ENCODE measurements around the gene CEACAM20.
"Not testable (repeated sequence)": the region's sequence is repeated elsewhere in the genome, so short reads cannot be mapped to it uniquely, and the experiment has no call there.

The CEACAM20 gene

DNA sequence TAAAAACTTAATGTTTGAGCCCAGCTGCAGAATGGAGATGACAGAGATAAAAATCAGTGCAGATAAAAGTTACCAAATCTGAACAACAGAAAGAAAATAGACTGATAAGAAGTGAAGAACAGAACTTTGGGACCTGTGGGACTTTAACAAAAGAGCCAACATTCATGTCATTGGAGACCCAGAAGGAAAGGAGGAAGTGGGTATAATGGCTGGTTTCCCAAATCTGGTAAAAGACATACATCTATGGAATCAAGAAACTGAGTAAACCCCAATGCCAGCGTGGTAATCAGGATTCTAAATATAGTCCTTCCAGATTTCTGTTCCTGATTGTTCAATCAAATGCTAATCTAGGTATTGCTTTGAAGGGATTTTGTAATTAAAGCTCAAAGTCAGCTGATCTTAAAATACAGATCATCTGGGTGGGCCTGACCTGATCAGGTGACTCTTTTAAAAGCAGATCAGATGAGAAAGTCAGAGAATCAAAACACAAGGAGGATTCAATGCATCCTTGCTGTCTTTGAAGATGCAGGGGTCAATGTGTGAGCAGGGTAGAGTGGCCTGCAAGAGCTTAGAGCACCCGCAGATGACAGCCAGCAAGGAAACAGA, 25.3 kb upstream of the CEACAM20 start:
- H3K4me3 Mint-ChIP-seq, result no peak overlapping the region
- peaks cover 5% of the 10 kb centered on the region for H3K9me3 Mint-ChIP-seq
- H3K27ac Mint-ChIP-seq, result peak overlapping the region; percentile 20
- H3K36me3 Mint-ChIP-seq, result no peaks in the 10 kb centered on the region
- peaks cover 8% of the 10 kb centered on the region for H3K27me3 Mint-ChIP-seq
- H3K4me1 Mint-ChIP-seq, result no peaks in the 10 kb centered on the region

DNA sequence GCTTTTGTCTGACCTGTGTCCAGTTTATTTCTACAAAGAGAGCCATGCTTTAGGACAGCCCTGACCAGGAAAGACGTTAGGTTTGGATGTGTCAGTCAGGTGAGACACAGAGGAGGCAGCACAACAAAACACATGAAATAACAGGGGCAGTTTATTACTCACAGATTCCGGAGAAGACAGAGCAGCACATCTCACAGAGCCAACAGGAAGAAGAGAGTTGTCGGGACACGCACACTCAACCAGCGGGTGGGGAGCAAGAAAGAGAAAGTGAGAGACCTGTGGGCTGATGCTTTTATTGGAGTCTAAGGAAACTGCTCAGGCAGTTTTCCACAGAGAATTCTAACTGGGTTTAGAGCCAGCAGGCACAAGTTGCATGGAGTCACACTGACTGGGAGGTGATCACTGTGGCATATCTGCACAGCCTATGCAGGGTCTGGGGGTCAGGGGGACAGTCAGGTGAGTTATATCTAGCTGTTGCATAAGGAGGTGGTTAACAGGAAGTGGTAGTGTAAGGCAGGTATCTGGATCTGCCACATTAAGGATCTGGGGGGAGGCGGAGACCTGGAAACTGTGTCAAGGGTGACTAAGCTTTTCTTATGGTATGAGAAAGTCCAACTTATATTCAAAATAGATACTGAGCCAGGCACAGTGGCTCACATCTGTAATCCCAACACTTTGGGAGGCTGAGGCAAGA, 24.1 kb upstream of the CEACAM20 start:
- H3K9me3 Mint-ChIP-seq, result peaks cover 5% of the 10 kb centered on the region

DNA sequence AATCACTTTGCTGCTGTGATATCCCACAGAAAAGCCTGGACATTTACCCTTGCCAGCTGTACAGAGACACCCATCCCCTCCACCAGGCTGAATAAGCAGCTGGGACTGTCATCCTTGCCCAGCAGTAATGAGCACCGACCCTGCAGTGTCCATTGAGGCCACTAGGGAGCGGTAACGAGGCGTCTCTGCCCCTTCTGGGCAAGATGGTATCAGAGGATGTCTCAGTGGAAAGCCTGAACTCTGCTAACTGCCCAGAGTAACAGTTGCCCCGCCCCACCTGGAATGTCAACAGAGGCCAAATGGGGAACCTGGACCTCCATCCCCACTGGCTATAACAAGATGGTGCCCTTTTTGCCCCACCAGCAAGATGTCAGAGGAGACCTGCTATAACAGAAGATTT, 22.8 kb upstream of the CEACAM20 start:
- Mint-ChIP-seq H3K27ac (no peak overlapping the region), H3K4me1 (no peaks in the 10 kb centered on the region), H3K9me3 (peaks cover 11% of the 10 kb centered on the region), H3K27me3 (peaks cover 12% of the 10 kb centered on the region), H3K4me3 (no peak overlapping the region), H3K36me3 (no peaks in the 10 kb centered on the region)

More for the DNA sequence above, 24.1 kb upstream of the CEACAM20 start:
- Mint-ChIP-seq H3K27ac (no peak overlapping the region), H3K4me3 (no peak overlapping the region), H3K27me3 (peaks cover 11% of the 10 kb centered on the region), H3K4me1 (no peaks in the 10 kb centered on the region), H3K36me3 (no peaks in the 10 kb centered on the region)

DNA sequence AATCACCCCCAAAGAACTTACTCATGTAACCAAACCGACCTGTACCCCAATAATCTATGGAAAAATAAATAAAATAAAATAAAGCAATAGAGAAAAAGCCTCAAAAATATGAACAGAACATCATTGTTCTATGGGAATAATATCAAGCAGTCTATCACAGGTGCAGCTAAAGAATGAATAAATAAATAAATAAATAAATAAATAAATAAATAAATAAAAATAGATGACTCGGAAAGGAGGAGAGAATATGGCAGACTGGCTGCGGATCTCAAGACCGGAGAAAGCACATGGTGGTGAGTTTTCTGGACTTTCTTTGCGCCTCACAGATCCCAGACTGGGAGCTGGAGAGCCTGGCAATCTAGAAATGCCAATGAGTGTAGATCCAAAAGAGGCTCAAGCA, 22.4 kb upstream of the CEACAM20 start:
- Mint-ChIP-seq H3K27ac (no peak overlapping the region), H3K36me3 (no peaks in the 10 kb centered on the region), H3K4me3 (no peak overlapping the region), H3K9me3 (peaks cover 11% of the 10 kb centered on the region), H3K4me1 (no peaks in the 10 kb centered on the region), H3K27me3 (peaks cover 12% of the 10 kb centered on the region)

DNA sequence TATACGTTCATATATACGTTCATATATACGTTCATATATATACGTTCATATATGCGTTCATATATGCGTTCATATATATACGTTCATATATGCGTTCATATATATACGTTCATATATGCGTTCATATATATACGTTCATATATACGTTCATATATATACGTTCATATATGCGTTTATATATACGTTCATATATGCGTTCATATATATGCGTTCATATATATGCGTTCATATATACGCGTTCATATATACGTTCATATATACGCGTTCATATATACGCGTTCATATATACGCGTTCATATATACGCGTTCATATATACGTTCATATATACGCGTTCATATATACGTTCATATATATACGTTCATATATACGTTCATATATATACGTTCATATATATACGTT, 21.5 kb upstream of the CEACAM20 start:
- not testable (repeated sequence) for H3K36me3 Mint-ChIP-seq, H3K4me1 Mint-ChIP-seq, H3K27ac Mint-ChIP-seq, H3K4me3 Mint-ChIP-seq
- peaks cover 12% of the 10 kb centered on the region for H3K27me3 Mint-ChIP-seq
- peaks cover 11% of the 10 kb centered on the region for H3K9me3 Mint-ChIP-seq

- Mint-ChIP-seq H3K27me3 (peaks cover 12% of the 10 kb centered on the region), H3K4me3 (no peak overlapping the region), H3K27ac (no peak overlapping the region), H3K9me3 (peaks cover 11% of the 10 kb centered on the region), H3K36me3 (no peaks in the 10 kb centered on the region), H3K4me1 (no peaks in the 10 kb centered on the region)
Measured at GRCh38 chr19:44549507-44549906, 20.0 kb upstream of the CEACAM20 start.

GRCh38 chr19:44548736-44549135, 19.3 kb upstream of the CEACAM20 start:
- H3K9me3 Mint-ChIP-seq, result peaks cover 11% of the 10 kb centered on the region
- H3K4me3 Mint-ChIP-seq, result no peak overlapping the region
- H3K36me3 Mint-ChIP-seq, result no peaks in the 10 kb centered on the region
- peaks cover 14% of the 10 kb centered on the region for H3K27me3 Mint-ChIP-seq
- H3K4me1 Mint-ChIP-seq, result no peaks in the 10 kb centered on the region
- H3K27ac Mint-ChIP-seq, result no peak overlapping the region

DNA sequence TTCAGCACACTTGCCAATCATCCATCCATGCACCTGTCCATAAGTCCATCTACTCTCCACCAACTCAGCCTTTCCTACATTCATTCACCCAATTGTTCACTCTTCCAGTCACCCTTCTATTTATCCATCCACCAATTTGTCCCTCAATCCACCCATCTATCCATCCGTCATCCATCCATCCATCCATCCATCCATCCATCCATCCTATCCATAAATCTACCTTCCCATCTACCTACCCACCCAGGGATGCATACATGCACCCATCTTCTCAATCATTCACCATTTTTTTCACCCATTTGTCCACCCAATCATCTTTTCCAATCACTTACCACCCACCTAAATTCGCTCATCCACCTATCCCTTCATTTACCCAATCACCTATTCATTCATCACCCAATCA, 14.6 kb upstream of the CEACAM20 start:
- H3K4me1 Mint-ChIP-seq, result no peaks in the 10 kb centered on the region
- peaks cover 10% of the 10 kb centered on the region for H3K9me3 Mint-ChIP-seq
- H3K36me3 Mint-ChIP-seq, result peaks cover 2% of the 10 kb centered on the region
- H3K4me3 Mint-ChIP-seq, result no peak overlapping the region
- H3K27me3 Mint-ChIP-seq, result peaks cover 24% of the 10 kb centered on the region
- H3K27ac Mint-ChIP-seq, result no peak overlapping the region

DNA sequence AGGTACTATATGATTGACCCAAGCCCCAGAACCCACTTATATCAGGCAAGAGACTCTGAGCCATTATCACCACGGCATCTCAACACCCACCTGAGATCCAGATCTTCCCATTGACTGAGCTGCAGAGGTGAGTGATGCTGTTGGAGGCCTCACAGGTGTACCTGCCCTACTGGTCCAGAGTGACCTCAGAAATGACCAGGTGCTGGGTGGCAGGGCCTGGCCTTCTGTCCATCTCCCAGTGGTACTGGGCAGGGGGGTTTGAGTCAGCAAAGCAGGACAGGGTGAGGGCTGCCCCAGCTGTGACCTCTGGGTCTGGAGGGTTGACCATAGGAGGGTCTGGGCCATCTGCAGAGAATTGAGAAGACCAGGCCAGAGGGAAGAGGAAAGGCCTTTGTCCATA, 13.2 kb upstream of the CEACAM20 start:
- Mint-ChIP-seq H3K9me3 (peaks cover 4% of the 10 kb centered on the region), H3K27ac (no peak overlapping the region), H3K36me3 (peaks cover 2% of the 10 kb centered on the region), H3K4me1 (no peaks in the 10 kb centered on the region), H3K4me3 (no peak overlapping the region), H3K27me3 (peaks cover 23% of the 10 kb centered on the region)

DNA sequence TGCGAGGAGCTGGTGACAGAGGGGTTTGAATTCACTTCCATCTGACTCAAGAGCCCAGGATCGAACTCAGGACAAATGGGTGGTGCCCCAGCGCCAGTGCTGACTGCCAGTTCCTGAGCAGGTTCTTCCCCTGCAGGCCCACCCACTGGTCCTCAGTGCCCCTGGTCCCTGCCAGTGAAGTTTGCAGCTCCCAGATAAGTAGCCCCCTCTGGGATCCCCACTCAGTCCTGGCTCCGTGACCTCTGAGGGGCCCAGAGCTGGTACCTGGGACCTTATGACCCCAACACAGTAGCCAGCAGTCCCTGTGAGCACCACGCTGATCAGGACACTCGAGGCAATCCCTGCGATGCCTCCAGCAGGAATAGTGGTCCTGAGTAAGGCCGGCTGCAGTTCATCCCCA, 11.3 kb upstream of the CEACAM20 start:
- Mint-ChIP-seq H3K27ac (no peak overlapping the region), H3K27me3 (peaks cover 23% of the 10 kb centered on the region), H3K9me3 (peaks cover 4% of the 10 kb centered on the region)

DNA sequence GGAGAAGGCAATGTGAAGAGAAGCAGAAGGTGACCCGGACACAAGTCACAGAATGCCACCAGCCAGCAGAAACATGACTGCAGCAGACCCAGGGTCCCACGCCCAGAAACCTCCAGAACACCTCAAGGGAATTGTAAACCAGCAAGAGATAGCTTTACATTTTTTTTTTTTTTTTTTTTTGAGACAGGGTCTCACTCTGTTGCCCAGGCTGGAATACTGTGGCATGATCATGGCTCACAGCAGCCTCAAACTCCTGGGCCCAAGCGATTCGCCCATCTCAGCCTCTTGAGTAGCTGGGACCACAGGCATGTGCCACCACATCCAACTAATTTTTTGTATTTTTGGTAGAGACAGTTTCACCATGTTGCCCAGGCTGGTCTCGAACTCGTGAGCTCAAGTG, 10.5 kb upstream of the CEACAM20 start:
- Mint-ChIP-seq H3K9me3 (peaks cover 9% of the 10 kb centered on the region), H3K4me1 (no peaks in the 10 kb centered on the region), H3K27ac (no peak overlapping the region), H3K36me3 (peaks cover 2% of the 10 kb centered on the region), H3K4me3 (no peak overlapping the region), H3K27me3 (peaks cover 23% of the 10 kb centered on the region)

More for the DNA sequence above, 11.3 kb upstream of the CEACAM20 start:
- Mint-ChIP-seq H3K36me3 (peaks cover 2% of the 10 kb centered on the region), H3K4me3 (no peak overlapping the region), H3K4me1 (no peaks in the 10 kb centered on the region)

DNA sequence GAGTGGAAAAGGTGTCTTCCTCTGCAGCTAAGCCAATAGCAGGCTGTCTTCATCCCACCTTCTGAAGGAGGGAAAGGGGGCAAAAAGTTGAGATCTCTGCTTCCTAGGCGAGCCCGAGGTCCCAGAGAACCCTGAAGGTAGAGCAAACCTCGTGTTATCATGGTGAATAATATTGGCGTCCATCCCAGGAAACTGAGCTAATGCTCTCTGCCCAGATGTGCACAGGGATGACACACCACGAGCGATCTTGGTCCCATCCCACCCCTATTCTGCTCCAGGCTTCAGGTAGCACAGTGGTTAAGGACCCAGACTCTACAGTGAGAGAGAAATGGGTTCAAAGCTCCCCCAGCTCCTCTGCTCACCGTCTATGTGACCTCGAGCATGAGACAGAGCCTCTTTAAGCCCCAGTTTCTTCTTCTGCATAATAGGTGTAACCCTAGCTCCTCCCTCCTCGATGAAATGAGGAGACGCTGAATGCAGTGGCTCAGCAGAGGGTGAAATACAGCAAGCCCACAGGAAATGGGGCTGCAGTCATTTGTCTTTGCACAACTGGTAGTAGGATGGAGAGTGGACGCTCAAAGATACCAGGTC, 9.9 kb upstream of the CEACAM20 start:
- peaks cover 10% of the 10 kb centered on the region for H3K9me3 Mint-ChIP-seq
- no peaks in the 10 kb centered on the region for H3K4me1 Mint-ChIP-seq
- no peak overlapping the region for H3K27ac Mint-ChIP-seq
- no peak overlapping the region for H3K4me3 Mint-ChIP-seq
- H3K27me3 Mint-ChIP-seq, result peaks cover 21% of the 10 kb centered on the region
- H3K36me3 Mint-ChIP-seq, result peaks cover 2% of the 10 kb centered on the region

DNA sequence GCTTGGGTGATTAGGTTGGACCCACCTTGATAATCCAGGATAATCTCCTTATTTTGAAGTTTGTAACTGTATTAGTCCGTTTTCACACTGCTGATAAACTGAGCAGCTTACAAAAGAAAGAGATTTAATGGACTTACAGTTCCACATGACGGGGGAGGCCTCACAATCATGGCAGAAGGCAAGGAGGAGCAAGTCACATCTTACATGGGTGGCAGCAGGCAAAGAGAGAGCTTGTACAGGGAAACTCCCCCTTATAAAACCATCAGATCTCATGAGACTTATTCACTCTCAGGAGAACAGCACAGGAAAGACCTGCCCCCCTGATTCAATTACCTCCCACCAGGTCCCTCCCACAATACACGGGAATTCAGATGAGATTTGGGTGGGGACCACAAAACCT, 5.9 kb upstream of the CEACAM20 start:
- not testable (repeated sequence) for H3K4me3 Mint-ChIP-seq, H3K36me3 Mint-ChIP-seq, H3K9me3 Mint-ChIP-seq, H3K27ac Mint-ChIP-seq, H3K4me1 Mint-ChIP-seq
- peaks cover 14% of the 10 kb centered on the region for H3K27me3 Mint-ChIP-seq

DNA sequence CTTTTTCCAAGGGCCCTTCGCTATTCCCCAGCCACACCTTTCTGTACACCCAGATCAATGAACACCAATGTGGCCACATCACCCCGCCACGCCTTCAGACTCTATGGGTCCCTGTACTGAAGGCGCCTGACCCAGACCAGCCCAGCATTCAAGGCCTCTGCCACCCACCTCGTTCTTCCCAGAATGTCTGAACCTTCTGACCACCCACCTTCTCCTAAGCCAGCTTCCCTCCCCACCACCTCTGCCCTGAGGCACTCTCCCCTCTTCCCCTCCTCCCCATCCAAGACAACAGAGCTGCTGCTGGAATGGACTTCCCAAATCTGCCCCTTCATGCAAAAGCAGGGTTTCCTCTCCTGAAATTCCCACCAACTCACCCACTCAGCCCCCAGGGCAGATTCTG, 3.3 kb upstream of the CEACAM20 start:
- Mint-ChIP-seq H3K9me3 (peaks cover 6% of the 10 kb centered on the region), H3K36me3 (no peaks in the 10 kb centered on the region), H3K27me3 (peaks cover 11% of the 10 kb centered on the region), H3K4me1 (no peaks in the 10 kb centered on the region), H3K4me3 (no peak overlapping the region), H3K27ac (no peak overlapping the region)

DNA sequence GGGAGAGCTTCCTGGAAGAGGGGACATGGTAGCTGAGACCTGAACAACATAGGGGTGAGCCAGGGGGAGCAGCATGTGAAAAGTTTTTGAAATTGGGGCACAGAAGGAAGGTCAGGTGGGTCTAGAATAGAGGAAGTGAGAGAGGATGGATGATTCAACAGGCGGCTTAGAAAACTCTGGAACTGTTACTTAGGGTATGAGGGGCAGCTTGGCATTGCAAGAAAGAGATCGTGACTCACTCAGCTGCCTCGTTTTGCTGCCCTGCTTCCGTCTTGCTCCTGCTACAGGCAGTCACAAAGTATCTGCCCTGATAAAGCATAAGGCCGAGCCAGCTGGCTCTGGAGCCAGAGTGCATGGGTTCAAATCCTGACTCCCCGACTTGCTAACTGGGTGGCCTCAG, 1.3 kb upstream of the CEACAM20 start:
- Mint-ChIP-seq H3K36me3 (no peaks in the 10 kb centered on the region), H3K27me3 (peaks cover 12% of the 10 kb centered on the region), H3K27ac (no peak overlapping the region), H3K4me1 (no peaks in the 10 kb centered on the region), H3K9me3 (peaks cover 6% of the 10 kb centered on the region), H3K4me3 (no peak overlapping the region)

DNA sequence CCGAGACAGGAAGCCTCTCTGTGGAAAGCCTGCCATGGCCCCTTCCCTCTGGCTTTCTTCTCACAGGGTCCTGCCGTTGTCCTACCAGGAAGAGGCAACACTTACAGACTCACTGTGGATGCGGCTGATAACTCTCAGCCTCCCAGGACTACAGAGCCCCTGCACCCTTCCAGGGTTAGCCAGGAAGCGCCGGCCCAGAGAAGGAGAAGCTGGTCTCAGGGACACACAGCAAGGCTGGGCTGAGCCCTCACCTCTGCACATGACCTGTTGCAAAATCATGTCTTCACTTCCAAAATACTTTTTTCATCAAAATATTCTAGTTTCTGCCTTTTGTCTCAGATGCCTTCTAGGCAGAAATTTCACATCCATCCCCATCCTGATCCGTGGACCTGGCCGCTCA, 1.9 kb downstream of the CEACAM20 start:
- Mint-ChIP-seq H3K27ac (no peak overlapping the region), H3K4me1 (no peaks in the 10 kb centered on the region), H3K36me3 (no peaks in the 10 kb centered on the region), H3K27me3 (peaks cover 12% of the 10 kb centered on the region), H3K9me3 (no peaks in the 10 kb centered on the region), H3K4me3 (no peak overlapping the region)

Measured in activated naive CD4-positive, alpha-beta T cell treated with anti-CD3 and anti-CD28 coated beads, Interleukin-2, amount 50 U/mL, for 24 hours (primary cell).